Measurements from ENCODE around the gene RSL1D1.
"Not testable (repeated sequence)": the region's sequence is repeated elsewhere in the genome, so short reads cannot be mapped to it uniquely, and the experiment has no call there.

RSL1D1 gene

DNA sequence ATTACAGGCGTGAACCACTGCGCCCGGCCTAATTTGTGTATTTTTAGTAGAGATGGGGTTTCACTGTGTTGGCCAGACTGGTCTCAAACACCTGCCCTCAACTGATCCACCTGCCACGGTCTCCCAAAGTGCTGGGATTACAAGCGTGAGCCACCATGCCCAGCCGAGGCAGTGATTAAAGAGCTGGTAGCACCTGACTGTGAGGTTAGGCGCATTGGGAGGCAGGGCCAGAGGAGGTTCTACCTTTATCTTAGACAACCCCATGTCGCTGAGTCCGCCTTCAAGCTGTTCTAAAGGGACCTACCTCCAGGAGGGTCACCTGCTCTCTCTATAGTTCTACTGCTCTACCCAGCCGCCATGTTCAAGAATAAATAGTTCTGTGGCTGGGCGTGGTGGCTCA, 8.1 kb downstream of the RSL1D1 start:
- no peak for DNase-seq

DNA sequence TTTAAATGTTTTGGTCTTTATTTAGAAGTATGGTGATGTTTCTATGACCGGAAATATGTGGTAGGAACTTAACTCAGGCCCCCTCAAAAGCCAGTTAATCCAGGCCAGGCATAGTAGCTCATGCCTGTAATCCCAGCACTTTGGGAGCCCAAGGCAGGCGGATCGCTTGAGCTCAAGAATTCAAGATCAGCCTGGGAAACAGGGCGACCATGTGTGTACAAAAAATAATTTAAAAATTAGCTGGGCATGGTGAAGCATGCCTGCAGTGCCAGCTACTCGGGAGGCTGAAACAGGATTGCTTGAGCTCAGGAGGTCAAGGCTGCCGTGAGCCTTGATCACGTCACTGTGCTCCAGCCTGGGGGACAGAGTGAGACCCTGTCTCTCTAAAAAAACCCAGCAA, 10.3 kb downstream of the RSL1D1 start:
- DNase-seq = no peak

DNA sequence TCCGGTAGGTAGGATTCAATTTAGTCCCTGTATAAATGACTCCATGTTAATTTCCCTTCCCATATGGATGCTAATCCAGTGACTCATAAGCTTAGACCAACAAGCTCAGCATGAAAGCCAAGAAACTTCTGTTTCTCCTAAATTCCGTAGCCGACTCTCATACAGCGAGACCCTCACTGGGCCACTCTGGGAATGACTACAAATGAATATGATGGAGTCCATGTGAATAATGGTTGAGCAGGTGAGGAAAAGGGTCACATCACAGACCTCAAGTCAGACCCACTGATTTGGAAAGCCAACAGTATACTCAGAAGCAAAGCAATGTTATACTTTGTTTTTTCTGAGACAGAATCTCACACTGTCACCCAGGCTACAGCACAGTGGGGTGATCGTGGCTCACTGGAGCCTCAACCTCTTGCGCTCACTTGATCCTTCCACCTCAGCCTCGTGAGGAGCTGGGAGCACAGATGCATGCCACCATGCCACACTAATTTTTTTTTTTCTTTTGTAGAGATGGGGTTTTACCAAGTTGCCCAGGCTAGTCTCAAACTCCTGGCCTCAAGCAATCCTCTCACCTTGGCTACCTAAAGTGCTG, 14.6 kb downstream of the RSL1D1 start:
- no peak for DNase-seq

DNA sequence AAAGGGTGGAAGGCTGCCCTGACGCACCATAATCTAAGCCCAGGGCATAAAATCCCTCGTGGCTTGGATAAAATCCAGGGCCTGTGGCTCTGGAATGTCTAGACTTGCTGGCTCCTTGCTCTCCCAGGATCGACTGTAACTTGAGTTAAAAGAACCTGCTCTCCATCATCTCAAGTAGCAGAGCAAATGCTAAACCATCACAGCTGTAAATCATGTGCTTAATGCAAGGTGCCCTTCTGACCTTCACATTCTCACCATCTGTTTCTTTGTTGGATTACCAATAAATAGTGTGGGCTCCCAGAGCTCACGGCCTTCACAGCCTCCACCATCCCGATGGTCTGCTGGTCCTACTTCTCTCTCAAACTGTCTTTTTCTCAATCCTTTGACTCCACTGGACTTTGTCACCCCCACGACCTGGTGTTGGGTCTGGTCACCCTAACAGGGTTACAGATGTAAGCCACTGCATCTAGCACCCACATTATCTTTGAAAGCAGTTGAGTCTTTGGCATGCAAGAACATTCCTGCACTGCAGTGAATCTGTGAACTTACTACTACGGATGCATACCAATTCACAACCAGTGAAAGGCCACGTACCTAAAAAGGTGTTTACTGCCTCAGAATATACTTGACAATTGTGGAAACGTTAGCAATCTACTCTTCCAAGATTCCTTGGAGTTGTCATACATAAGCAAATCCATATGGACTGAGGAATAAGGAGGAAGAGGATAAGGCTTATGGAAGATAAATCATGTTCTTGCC, 15.3 kb downstream of the RSL1D1 start:
- DNase-seq = no peak

DNA sequence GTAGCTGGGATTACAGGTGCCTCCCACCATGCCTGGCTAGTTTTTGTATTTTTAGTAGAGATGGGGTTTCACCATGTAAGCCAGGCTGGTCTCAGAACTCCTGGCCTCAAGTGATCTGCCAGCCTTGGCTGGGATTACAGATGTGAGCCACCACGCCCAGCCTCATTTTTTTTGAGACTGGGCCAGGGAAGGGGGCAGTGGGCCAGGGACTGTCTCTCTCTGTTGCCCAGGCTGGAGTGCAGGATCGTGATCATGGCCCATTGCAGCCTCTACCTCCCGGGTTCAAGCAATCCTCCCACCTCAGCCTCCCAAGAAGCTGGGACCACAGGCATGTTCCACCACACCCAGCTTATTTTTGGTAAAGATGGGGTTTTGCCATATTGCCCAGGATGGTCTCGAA, 16.0 kb downstream of the RSL1D1 start:
- no peak for DNase-seq

DNA sequence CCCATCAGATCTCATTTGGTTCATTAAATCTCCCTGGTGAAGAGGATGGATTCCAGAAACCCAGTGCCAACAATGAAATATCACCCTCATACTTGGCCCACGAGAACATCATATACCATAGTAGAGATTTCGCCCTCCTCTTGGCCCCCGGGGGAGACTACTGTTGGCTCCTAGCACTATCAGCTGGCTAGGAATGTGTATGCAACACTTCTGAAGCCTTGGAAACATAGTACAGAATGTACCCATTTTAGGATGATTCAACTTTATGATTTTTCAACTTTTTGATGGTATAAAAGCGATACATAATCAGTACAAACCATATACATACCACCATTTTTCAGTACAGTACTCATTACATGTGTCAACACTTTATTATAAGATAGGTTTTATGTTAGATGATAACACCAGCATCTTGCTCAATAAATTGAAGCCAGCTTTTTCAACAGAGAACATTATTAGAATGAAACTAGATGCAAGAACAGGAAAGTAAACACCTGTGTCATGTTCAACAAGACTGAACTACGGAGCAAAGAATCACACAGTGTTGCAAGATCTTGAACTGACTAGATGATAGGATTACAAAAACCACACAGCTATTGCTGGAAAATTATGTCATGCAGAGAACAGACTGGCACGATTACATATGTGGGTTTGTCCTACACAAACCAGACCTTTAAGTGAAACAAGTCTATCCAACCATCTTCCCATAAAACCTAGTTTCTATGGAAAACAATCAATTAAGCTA, 17.2 kb downstream of the RSL1D1 start:
- no peak for DNase-seq

DNA sequence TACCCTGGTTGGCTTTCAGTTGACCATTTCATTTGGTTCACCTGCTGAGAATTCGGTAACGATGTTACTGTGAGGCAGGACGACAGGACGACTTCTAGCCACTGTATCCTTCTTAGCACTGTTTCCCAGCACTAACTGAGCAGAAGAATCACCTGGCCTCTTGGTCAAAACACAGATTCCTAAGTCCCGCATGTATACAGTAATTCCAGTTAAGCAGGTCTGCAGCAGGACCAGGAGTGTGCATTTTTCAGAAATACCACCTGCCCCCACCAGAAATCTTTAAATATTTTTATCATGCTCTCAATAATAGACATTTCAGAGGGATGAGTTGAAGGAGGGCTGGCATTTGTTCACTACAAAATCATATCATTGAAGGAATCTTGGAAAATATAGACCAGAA, 22.6 kb downstream of the RSL1D1 start:
- no peak for DNase-seq

DNA sequence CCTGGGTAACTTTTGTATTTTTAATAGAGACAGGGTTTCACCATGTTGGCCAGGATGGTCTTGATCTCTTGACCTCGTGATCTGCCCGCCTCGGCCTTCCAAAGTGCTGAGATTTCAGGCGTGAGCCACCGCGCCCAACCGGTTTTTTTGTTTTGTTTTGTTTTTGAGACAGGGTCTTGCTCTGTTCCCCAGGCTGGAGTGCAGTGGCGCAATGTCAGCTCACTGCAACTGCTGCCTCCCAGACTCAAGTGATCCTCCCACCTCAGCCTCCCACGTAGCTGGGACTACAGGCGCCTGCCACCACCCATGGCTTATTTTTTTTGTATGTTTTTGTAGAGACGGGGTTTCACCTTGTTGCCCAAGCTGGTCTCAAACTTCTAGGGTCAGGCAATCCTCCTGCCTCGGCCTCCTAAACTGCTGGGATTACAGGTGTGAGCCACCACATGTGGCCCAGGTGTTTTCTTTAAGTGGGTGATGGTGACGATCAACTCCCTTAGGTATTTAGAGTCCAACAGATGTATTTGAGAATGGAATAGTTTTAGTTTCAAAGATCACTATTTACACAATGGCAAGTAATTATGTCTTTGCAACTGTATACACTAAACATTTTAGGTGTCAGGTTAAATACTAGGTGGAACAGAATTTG, 25.7 kb downstream of the RSL1D1 start:
- not testable (repeated sequence) for DNase-seq

DNA sequence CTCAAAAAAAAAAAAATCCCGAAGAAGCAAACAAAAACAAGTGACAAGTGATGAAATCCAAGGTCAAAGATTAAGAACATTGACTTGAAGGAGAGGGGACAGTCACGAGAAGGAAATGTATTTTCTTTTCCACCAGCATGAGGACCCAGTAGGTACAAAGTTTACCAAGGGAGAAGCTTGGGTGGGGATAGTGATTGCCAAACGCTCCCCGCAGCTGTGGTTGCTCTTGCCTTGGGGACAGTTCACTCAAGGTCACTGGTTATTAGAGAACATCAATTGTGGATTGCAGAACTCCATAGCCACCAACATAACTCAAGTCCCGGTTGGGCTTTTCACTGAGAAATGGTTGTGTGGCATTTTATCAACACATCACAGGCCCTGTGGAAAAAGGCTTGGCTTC, 27.0 kb downstream of the RSL1D1 start:
- DNase-seq = no peak

DNA sequence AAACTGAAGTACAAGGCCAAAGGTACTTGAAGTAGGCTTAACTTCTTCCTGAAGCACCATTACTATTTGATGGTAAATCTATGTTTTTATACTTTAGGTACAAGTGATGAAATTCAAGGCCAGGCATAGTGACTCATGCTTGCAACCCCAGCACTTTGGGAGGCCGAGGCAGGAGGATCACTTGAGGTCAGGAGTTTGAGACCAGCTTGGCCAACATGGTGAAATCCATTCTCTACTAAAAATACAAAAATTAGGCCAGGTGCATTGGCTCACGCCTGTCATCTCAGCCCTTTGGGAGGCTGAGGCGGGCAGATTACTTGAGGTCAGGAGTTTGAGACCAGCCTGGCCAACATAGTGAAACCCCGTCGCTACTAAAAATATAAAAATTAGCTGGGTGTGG, 27.7 kb downstream of the RSL1D1 start:
- not testable (repeated sequence) for DNase-seq

DNA sequence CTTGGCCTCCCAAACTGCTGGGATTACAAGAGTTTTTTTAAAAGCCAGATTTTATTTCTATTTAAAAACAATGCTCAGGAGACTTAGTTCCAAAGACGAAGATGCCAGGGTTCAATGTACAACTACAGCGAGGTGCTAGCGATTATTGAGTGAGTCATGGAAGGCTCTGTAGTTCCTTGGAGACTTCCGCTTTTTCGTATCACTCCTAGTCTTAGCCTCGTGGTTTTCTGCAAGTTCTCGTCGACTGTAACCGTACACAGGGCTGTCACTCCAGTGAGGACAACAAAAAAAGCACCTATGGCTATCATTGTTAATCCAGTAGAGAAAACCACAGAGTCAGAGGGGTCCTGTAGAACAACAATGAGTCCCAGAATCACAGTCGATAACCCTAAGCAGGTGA, 31.5 kb downstream of the RSL1D1 start:
- DNase-seq = no peak

DNA sequence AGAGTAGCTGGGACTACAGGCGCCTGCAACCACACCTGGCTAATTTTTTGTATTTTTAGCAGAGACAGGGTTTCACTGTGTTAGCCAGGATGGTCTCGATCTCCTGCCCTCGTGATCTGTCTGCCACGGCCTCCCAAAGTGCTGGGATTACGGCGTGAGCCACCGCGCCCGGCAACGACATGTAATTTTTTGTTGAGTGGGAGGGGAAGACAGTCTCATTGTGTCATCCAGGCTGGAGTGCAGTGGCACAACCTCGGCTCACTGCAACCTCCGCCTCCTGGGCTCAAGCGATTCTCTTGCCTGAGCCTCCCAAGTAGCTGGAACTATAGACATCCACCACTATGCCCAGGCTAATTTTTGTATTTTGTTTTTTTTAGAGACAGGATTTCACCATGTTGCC, 32.4 kb downstream of the RSL1D1 start:
- not testable (repeated sequence) for DNase-seq

DNA sequence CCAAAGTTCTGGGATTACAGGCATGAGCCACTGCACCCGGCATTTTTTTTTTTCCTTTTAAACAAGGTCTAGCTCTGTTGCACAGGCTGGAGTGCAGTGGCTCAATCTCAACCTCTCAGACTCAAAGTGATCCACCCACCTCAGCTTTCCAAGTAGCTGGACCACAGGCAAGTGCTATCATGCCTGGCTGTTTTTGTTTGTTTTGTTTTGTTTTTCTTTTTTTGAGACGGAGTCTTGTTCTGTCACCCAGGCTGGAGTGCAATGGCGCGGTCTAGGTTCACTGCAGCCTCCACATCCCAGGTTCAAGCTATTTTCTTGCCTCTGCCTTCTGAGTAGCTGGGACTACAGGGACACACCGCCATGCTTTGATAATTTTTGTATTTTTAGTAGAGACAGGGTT, 35.2 kb downstream of the RSL1D1 start:
- no peak for DNase-seq

DNA sequence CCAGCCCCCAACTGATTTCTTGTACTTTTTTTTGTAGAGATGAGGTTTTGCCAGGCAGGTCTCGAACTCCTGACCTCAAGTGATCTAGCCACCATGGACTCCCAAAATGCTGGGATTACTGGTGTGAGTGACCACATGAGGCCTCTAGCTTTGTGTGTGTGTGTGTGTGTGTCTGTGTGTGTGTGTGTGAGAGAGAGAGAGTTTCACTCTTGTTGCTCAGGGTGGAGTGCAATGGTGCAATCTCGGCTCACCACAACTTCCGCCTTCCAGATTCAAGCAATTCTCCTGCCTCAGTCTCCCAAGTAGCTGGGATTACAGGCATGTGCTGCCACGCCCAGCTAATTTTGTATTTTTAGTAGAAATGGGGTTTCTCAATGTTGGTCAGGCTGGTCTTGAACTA, 36.5 kb downstream of the RSL1D1 start:
- not testable (repeated sequence) for DNase-seq

DNA sequence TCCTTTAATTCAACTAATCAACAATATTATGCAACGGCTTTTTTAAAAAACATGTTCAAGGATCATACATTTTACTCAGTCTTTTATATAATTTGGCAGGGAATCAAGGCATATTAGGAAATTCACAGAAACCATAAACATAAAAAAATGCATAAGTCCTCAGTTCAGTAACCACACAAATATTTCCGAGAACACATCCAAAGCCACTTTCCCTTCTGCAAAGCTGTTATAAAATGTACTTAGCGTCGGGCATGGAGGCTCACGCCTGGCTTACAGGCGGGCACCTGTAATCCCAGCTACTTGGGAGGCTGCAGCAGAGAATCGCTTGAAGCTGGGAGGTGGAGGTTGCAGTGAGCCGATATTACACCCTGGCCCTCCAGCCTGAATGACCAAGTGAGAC, 44.6 kb downstream of the RSL1D1 start:
- no peak for DNase-seq

DNA sequence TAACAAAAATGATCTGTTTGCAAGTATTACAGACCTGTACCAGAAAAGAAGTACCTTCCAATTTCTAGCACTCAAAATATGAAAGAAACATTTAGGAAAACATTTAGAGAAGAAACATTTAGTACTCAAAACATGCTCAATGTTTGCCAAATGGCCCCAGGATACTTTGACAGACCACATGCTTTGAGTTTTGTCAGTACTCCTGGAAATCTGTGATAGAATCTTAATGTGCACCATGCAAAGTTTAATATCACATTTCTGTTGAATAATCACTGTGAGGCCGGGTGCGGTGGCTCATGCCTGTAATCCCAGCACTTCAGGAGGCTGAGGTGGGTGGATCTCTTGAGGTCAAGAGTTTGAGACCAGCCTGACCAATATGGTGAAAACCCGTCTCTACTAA, 45.8 kb downstream of the RSL1D1 start:
- no peak for DNase-seq

DNA sequence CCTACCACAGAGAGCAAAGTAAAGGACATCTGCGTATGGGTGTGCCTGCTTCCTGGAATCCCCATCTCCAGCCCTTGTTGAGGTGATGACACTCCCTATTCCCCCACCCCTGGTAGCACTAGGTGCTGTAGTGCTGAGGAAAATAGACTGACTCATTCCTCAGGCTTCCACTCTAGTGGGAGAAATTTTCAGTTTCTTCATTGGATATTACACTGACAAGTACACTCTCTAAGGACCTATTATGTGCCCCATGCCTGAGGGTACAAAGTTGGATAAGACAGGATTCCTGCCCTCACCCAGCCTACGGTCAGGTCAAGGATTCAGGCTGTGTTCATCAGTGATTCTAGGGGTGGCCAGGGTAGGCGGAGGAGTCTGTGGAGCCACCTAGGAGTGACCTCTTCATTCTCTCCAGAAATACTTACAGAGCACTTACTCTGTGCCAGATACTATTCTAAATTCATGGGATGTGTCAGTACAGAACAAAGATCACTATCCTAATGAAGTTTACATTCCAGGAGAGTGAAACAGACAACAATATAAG, 49.8 kb downstream of the RSL1D1 start:
- no peak for DNase-seq

DNA sequence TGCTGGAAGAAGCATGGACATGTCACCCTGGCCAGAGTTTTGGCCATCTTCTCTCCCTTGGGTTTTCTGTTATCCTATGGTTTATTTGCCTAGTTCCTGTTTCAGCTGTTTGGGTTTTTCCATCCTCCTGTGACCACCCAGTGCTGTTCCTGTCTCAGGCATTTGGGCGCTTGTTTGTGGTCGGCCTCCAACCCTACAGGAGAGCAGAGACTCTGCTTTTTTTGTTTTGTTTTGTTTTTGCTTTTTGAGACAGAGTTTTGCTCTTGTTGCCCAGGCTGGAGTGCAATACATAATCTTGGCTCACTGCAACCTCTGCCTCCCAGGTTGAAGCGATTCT, 51.0 kb downstream of the RSL1D1 start:
- DNase-seq = no peak

DNA sequence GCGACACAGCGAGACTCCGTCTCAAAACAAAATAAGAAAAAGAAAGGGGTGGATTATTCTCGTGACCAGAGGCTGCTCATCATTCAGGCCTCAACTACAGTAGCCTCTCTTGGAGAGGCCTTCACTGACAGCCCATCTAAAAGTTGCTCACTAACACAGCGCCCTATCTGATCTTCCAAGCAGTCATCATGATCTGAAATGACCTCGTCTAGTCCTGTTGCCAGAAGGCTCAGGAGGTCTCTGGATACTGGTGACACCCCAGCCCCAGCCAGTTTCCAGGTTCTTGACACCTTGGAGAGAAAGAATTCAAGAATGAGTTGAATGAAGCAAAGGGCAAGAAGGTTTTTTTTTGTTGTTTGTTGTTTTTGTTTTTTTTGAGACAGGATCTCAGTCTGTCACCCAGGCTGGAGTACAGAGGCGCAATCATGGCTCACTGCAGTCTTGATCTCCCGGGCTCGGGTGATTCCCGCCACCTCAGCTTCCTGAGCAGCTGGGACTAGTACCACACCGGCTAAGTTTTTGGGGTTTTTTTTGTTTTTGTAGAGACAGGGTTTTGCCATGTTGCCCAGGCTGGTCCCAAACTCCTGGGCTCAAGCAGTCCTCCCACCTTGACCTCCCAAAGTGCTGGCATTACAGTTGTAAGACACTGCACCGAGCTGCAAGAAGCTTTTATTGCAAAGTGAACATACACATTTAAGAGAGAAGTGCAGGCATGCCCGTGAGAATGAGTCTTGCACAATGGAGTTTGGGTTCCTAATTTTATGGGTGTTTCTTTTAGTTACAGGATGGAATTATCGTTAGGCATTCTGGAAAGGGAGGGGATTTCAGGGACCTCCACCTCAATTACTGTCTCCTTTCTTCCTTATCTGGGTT, 51.6 kb downstream of the RSL1D1 start:
- no peak for DNase-seq

DNA sequence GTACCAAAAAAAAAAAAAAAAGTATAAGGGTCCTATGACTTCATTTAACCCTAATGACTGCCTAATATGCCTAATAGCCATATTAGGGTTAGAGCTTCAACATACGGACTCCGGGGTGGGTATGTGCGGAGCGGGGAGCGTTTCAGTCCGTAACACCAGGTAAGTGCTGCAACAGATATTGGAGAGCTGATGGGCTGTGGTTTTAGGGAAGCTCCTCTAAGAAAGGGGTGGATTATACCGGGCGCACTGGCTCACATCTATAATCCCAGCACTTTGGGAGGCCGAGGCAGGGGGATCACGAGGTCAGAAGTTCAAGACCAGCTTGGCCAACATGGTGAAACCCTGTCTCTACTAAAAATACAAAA, 52.3 kb downstream of the RSL1D1 start:
- DNase-seq = no peak

DNA sequence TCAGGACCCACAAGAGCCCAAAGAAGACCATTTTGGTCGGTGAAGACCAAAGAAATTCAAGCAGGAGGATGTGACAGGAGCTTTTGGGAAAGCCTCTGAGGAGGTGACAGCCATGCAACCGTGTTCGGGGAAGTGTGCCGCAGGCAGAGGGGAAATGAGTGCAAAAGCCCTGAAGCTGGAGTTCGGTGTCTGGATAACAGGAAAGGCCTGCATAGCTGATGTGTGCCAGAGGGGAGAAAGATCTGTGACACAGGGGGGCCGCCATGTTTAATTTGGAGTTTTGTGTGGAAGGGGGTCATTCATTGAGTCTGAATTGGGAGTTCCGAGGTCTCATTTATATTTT, 53.4 kb downstream of the RSL1D1 start:
- DNase-seq = no peak

DNA sequence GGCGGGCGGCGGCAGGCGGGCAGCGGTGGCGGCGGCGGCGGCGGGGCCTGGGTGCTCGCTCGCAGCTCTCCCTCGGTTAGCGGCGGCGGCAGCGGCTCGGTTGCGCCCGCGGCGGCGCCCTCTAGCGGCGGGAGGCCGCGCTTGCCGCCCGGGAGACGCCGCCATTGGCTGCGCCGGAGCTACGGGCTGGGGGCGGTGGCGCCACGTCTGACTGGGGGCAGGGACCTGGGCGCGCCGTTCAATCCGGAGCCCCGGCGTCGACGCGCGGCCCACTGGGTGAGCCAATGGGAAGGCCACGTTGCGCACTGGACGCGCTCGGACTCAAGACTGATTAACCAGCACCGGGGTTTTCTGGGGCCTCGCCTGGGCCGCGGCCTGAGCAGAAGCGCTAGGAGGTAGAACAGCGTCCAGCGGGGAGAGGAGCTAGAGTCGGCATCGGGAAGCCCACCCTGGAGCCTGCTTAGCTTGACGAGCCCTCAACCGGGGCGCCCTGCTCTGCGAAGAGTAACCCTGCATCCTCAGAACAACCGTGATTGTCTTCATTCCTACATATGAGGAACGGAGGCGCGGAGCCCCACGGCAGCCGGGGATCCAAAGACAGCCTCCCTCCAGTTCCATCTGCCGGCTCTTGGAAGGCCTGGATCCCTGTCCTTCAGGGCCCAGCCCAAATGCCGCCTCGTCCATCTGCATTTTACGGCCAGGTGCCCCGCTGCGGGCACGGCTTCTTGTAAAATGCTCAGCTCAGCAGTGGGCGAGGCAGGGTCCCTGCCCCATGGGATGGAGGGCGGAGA, 54.0 kb downstream of the RSL1D1 start, which contains the start of gene ZC3H7A:
Gene ZC3H7A (minus strand): TSS at position 93 of the 791 bp plus-strand sequence. CDS start 14,904 bp downstream, outside the sequence.
- DNase-seq = peak; percentile 94

All from NCI-H526 treated with DMSO at 0.1 percent for 48 hours (cell line).